PFSK-1 (cell line): ENCODE results near the gene PTPRN2.

ENCODE experiments used
- SIN3A ChIP-seq: IDR thresholded peaks from 2 replicates; pipeline ENCODE4 v1.6.1; 2012; ENCODE audit warnings: mild to moderate bottlenecking, low read length, moderate library complexity, borderline replicate concordance; ENCODE audit not compliant: insufficient read depth
- TF ChIP-seq, protein P1 (sequence below), 2 experiments: IDR thresholded peaks; 2 replicates each; pipeline versions ENCODE4 v1.6.1 to v1.8.0; 2011 to 2012; ENCODE audit warnings: low read depth in 2 of 2, low read length in 2 of 2, control low read depth in 1 of 2, inconsistent platforms in 1 of 2, mild to moderate bottlenecking in 1 of 2, moderate library complexity in 1 of 2; ENCODE audit not compliant: insufficient read depth in 1 of 2

DNA sequence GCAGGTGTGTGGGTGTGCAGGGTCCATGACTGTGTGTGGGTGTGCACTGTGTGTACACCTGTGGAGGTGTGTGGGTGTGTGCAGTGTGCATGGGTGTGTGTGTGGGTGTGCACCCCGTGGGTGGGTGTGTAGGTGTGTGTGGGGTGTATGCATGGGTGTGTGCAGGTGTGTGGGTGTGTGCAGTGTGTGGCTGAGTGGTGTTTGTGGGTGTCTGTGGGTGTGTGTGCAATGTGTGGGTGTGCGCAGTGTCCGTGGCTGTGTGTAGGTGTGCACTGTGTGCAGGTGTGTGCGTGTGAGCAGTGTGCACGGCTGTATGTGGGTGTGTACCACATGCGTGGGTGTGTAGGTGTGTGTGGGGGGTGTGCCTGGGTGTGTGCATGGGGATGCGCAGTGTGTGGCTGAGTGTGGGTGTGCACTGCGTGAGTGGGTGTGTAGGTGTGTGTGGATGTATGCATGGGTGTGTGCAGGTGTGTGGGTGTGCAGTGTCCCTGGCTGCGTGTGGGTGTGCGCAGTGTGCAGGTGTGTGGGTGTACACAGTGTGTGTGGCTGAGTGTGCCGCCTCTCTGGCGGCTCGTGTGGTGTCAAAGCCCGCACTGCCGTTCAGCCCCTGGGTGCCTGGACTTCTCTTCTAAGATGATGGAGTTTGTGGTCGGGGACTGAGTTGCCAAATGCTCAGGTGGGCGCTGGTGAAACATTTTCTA is 1042.5 kb downstream of the PTPRN2 start:
- TF ChIP-seq, protein P1, sequence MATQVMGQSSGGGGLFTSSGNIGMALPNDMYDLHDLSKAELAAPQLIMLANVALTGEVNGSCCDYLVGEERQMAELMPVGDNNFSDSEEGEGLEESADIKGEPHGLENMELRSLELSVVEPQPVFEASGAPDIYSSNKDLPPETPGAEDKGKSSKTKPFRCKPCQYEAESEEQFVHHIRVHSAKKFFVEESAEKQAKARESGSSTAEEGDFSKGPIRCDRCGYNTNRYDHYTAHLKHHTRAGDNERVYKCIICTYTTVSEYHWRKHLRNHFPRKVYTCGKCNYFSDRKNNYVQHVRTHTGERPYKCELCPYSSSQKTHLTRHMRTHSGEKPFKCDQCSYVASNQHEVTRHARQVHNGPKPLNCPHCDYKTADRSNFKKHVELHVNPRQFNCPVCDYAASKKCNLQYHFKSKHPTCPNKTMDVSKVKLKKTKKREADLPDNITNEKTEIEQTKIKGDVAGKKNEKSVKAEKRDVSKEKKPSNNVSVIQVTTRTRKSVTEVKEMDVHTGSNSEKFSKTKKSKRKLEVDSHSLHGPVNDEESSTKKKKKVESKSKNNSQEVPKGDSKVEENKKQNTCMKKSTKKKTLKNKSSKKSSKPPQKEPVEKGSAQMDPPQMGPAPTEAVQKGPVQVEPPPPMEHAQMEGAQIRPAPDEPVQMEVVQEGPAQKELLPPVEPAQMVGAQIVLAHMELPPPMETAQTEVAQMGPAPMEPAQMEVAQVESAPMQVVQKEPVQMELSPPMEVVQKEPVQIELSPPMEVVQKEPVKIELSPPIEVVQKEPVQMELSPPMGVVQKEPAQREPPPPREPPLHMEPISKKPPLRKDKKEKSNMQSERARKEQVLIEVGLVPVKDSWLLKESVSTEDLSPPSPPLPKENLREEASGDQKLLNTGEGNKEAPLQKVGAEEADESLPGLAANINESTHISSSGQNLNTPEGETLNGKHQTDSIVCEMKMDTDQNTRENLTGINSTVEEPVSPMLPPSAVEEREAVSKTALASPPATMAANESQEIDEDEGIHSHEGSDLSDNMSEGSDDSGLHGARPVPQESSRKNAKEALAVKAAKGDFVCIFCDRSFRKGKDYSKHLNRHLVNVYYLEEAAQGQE (IDR thresholded peaks at IDR 0.05; ENCODE audit: insufficient read depth in 1 of 2, low read depth in 2 of 2, low read length in 2 of 2), result no peak
- TF ChIP-seq SIN3A, result no peak
